Aorta (tissue), 5 donors: ENCODE data around the gene KLHL2. TPM values are rescaled to one million over a fixed set of nuclear protein-coding genes. Genes with fewer than 3 reads are reported as not detected.
"Not testable (repeated sequence)": the region's sequence is repeated elsewhere in the genome, so short reads cannot be mapped to it uniquely, and the experiment has no call there.

Experiments used
- ATAC-seq: fragments of 200-7000 bp; cut with Tn5 transposase; one replicate; pipeline ENCODE4 v1.9.1; 2022; ENCODE audit warnings: moderate library complexity; ENCODE audit not compliant: low FRiP score
- DNase-seq, 2 donors: peaks; one replicate each; pipeline ENCODE4 v3.0.0-alpha.2; 2020
- H3K27ac ChIP-seq, 2 donors: one replicate each; pipeline ENCODE4 v1.5.1; 2013; ENCODE audit warnings: low read length in 2 of 2, mild to moderate bottlenecking in 2 of 2, moderate library complexity in 2 of 2, control low read depth in 1 of 2, inconsistent platforms in 1 of 2, low read depth in 1 of 2
- H3K27me3 ChIP-seq, 2 donors: one replicate each; pipeline ENCODE4 v1.6.1; 2013; ENCODE audit warnings: control low read depth in 1 of 2, low read length in 1 of 2, mild to moderate bottlenecking in 1 of 2, moderate library complexity in 1 of 2; ENCODE audit not compliant: insufficient read depth in 2 of 2, control insufficient read depth in 1 of 2
- H3K36me3 ChIP-seq, 2 donors: one replicate each; pipeline ENCODE4 v1.6.1; 2013; ENCODE audit warnings: control low read depth in 1 of 2, low read length in 1 of 2, mild to moderate bottlenecking in 1 of 2; ENCODE audit not compliant: insufficient read depth in 2 of 2, control insufficient read depth in 1 of 2
- H3K4me1 ChIP-seq, 2 donors: one replicate each; pipeline ENCODE4 v1.6.1; 2013; ENCODE audit warnings: low read length in 2 of 2, control low read depth in 1 of 2, mild to moderate bottlenecking in 1 of 2, moderate library complexity in 1 of 2; ENCODE audit not compliant: insufficient read depth in 2 of 2, control insufficient read depth in 1 of 2
- H3K4me3 ChIP-seq, 2 donors: one replicate each; pipeline ENCODE4 v1.5.1; 2013; ENCODE audit warnings: low read length in 2 of 2, control low read depth in 1 of 2, mild to moderate bottlenecking in 1 of 2
- H3K9me3 ChIP-seq: one replicate; pipeline ENCODE4 v1.6.1; 2013; ENCODE audit warnings: mild to moderate bottlenecking, low read length; ENCODE audit not compliant: control insufficient read depth
- WGBS, 2 donors: extraction: QIAGEN DNeasy Blood & Tissue Kit; methylation state at CpG; one replicate each; pipeline ENCODE4 v1.1.7; 2013; 5-methylcytosine and 5-hydroxymethylcytosine counted together
- intact Hi-C, 2 donors: fragments of 100-400 bp; cut with DNase I; formaldehyde crosslinking; loops; one replicate each; pipeline versions ENCODE4 v1.14.2 to v1.15.0; 2022
- polyA plus RNA-seq, 2 donors: library from polyadenylated mRNA; stranded (reverse); fragments of 200-250 nt; gene quantifications; one replicate each; pipeline ENCODE4 v1.2.3, GENCODE V29; 2013
- total RNA-seq, 2 donors: library from RNA; stranded (reverse); fragmentation: NEBNext Ultra II Directional; extraction: Animal tissue kit (Norgen Biotek cat#: 25700); gene quantifications; one replicate each; pipeline ENCODE4 v1.2.1, GENCODE V29; 2021
- donor health status: healthy with polysubstance abuse.
- donor health status: Bipolar disorder and iron deficiency.
- donor health status: DM: no; HTN: no; CAD: no.
- donor health status: DM: no; HTN: no; CAD: no.
- donor health status: DM: yes; HTN: yes; CAD: no.

Gene KLHL2
- total and polyA plus RNA-seq, 4 donors = 15.1 to 40.3 (median 29.0) TPM

- intact Hi-C loops, H3K9me3 ChIP-seq, H3K27me3 ChIP-seq, H3K4me1 ChIP-seq, ATAC-seq, DNase-seq, H3K4me3 ChIP-seq, H3K27ac ChIP-seq, H3K36me3 ChIP-seq: not testable (repeated sequence)
- 12 to 14% methylated on average over 2 of the region's 2 CpGs for WGBS, 2 donors
Measured at GRCh38 chr4:165215761-165216487, 8.6 kb downstream of the KLHL2 start.

- peaks cover 0 to 3% of the 10 kb centered on the region in 2 donors for H3K4me1 ChIP-seq
- WGBS, 2 donors = 69 to 73% methylated on average over 3 of the region's 3 CpGs
- no peaks in the 10 kb centered on the region for H3K27me3 ChIP-seq
- no peak overlapping the region for H3K4me3 ChIP-seq
- no peaks in the 10 kb centered on the region for H3K9me3 ChIP-seq
- DNase-seq (no peak), ATAC-seq (no peak)
- H3K36me3 ChIP-seq = no peaks in the 10 kb centered on the region
- intact Hi-C loops = no loop called here
- H3K27ac ChIP-seq = no peak overlapping the region
Measured at GRCh38 chr4:165217325-165217724, 10.0 kb downstream of the KLHL2 start.

GRCh38 chr4:165221306-165221705 is 13.9 kb downstream of the KLHL2 start:
- DNase-seq, H3K27me3 ChIP-seq, intact Hi-C loops, H3K4me3 ChIP-seq, H3K9me3 ChIP-seq, H3K36me3 ChIP-seq, ATAC-seq, H3K4me1 ChIP-seq: not testable (repeated sequence)
- peak overlapping the region; percentile 67 to 95 for H3K27ac ChIP-seq
- WGBS, 2 donors = 78 to 92% methylated on average over 4 of the region's 4 CpGs

DNA sequence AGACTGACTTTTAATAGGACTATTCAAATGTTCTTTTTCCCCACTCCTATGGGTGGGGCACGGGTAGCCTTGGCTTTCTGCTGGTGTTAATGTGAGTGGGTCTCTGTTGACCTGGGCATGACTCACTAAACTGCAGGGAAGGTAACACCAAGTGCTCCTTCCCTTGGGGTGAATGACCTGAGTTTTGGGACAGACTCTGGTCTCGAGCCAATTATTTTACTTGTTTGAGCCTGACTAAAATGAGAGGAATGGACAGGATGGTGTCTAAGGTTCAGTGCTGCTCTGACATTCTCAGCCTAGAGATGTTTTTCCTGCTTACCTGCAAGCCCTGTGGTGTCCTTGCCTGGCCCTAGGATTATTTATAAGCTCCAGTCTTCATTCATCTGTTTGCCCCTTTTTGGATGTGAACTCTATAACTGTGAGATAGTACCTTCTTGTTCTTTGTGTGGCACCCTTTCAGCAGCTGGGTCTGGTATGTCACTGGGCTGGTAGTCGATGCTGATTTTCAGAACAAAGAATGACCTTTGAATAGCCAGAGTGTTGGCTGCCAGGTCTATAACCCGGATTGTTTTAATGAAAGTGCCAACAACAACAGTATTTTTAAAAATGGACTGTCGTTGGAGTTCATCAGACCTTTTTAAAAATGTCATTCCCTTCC is 14.8 kb downstream of the KLHL2 start:
- 9 to 10% methylated on average over 4 of the region's 5 CpGs for WGBS, 2 donors
- H3K36me3 ChIP-seq, H3K9me3 ChIP-seq, DNase-seq, H3K27me3 ChIP-seq, H3K4me1 ChIP-seq, H3K4me3 ChIP-seq, intact Hi-C loops: not testable (repeated sequence)
- H3K27ac ChIP-seq = peak overlapping the region; percentile 60 to 75
- peak; percentile 73 for ATAC-seq

- H3K36me3 ChIP-seq = no peaks in the 10 kb centered on the region
- intact Hi-C loops = no loop called here
- no peaks in the 10 kb centered on the region for H3K27me3 ChIP-seq
- H3K4me3 ChIP-seq = no peak overlapping the region
- no peak for DNase-seq
- 3 to 9% methylated on average over 2 of the region's 2 CpGs for WGBS, 2 donors
- peak overlapping the region; percentile 60 to 79 for H3K27ac ChIP-seq
- ATAC-seq = peak; percentile 82
- H3K9me3 ChIP-seq = no peaks in the 10 kb centered on the region
- H3K4me1 ChIP-seq = peaks cover 0 to 3% of the 10 kb centered on the region in 2 donors
Measured at GRCh38 chr4:165222651-165222994, 15.3 kb downstream of the KLHL2 start.

- H3K36me3 ChIP-seq, H3K4me1 ChIP-seq, H3K9me3 ChIP-seq, H3K4me3 ChIP-seq, H3K27ac ChIP-seq, DNase-seq, intact Hi-C loops, H3K27me3 ChIP-seq, ATAC-seq: not testable (repeated sequence)
- WGBS, 2 donors = 70 to 77% methylated on average over 2 of the region's 2 CpGs
Measured at GRCh38 chr4:165227401-165227800, 20.0 kb downstream of the KLHL2 start.

GRCh38 chr4:165229490-165230200 is 22.3 kb downstream of the KLHL2 start:
- 77 to 86% methylated on average over 4 of the region's 4 CpGs for WGBS, 2 donors
- ATAC-seq, DNase-seq, H3K27me3 ChIP-seq, H3K4me1 ChIP-seq, H3K4me3 ChIP-seq, H3K36me3 ChIP-seq, H3K27ac ChIP-seq, H3K9me3 ChIP-seq, intact Hi-C loops: not testable (repeated sequence)

GRCh38 chr4:165232623-165233433 is 25.5 kb downstream of the KLHL2 start:
- WGBS, 2 donors = 50 to 52% methylated on average over 4 of the region's 4 CpGs
- peak overlapping the region in 1 of 2 donors; percentile 61 for H3K27ac ChIP-seq
- not testable (repeated sequence) for H3K27me3 ChIP-seq

More at GRCh38 chr4:165232623-165233433, 25.5 kb downstream of the KLHL2 start:
- DNase-seq, H3K36me3 ChIP-seq, H3K4me1 ChIP-seq, H3K9me3 ChIP-seq, intact Hi-C loops, H3K4me3 ChIP-seq: not testable (repeated sequence)
- ATAC-seq = peak; percentile 38
